PC-9 (cell line): ENCODE data around the gene ZNF343.
"Not testable (repeated sequence)": the region's sequence is repeated elsewhere in the genome, so short reads cannot be mapped to it uniquely, and the experiment has no call there.

ENCODE experiments used
- EZH2 ChIP-seq: fragments of 200-600 bp; sonication (generic); IDR thresholded peaks from 2 replicates; pipeline ENCODE4 v1.8.0; 2017; ENCODE audit warnings: antibody characterized with exemption, low read depth
- TF ChIP-seq, protein P1 (sequence below): fragments of 200-600 bp; sonication (generic); conservative IDR thresholded peaks from 2 replicates; pipeline ENCODE4 v1.6.1; 2017; ENCODE audit warnings: mixed run types, antibody characterized with exemption, mild to moderate bottlenecking, moderate library complexity

DNA sequence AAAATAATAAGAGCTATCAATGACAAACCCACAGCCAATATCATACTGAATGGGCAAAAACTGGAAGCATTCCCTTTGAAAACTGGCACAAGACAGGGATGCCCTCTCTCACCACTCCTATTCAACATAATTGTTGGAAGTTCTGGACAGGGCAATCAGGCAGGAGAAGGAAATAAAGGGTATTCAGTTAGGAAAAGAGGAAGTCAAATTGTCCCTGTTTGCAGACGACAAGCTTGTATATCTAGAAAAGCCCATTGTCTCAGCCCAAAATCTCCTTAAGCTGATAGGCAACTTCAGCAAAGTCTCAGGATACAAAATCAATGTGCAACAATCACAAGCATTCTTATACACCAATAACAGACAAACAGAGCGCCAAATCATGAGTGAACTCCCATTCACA is 3.9 kb downstream of the ZNF343 start:
- TF ChIP-seq, protein P1, sequence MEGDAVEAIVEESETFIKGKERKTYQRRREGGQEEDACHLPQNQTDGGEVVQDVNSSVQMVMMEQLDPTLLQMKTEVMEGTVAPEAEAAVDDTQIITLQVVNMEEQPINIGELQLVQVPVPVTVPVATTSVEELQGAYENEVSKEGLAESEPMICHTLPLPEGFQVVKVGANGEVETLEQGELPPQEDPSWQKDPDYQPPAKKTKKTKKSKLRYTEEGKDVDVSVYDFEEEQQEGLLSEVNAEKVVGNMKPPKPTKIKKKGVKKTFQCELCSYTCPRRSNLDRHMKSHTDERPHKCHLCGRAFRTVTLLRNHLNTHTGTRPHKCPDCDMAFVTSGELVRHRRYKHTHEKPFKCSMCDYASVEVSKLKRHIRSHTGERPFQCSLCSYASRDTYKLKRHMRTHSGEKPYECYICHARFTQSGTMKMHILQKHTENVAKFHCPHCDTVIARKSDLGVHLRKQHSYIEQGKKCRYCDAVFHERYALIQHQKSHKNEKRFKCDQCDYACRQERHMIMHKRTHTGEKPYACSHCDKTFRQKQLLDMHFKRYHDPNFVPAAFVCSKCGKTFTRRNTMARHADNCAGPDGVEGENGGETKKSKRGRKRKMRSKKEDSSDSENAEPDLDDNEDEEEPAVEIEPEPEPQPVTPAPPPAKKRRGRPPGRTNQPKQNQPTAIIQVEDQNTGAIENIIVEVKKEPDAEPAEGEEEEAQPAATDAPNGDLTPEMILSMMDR: not testable (repeated sequence)
- not testable (repeated sequence) for TF ChIP-seq EZH2
